Tibial artery (tissue), 4 donors: ENCODE results near the gene ARGLU1.

Experiments
- DNase-seq, 2 donors: peaks; one replicate each; pipeline ENCODE4 v3.0.0-alpha.2; 2019
- H3K27ac ChIP-seq, 2 donors: fragments of 200-600 bp; sonication (generic) in 1 of 2; 1 replicate in 1 of 2; 2 replicates in 1 of 2; pipeline ENCODE4 v1.5.1; 2018 to 2019; ENCODE audit warnings: mild to moderate bottlenecking in 1 of 2
- H3K27me3 ChIP-seq, 2 donors: fragments of 200-600 bp; sonication (generic) in 1 of 2; one replicate each; pipeline versions ENCODE4 v1.5.1 to v1.6.0; 2016 to 2019
- H3K36me3 ChIP-seq, 3 donors: fragments of 200-600 bp; sonication (generic) in 2 of 3; one replicate each; pipeline ENCODE4 v1.5.1; 2016 to 2019; ENCODE audit warnings: mild to moderate bottlenecking in 2 of 3
- H3K4me1 ChIP-seq, 4 donors: fragments of 200-600 bp; sonication (generic) in 2 of 4; 1 replicate in 3 of 4; 2 replicates in 1 of 4; pipeline ENCODE4 v1.5.1; 2016 to 2019
- H3K4me3 ChIP-seq, 2 donors: fragments of 200-600 bp; sonication (generic) in 1 of 2; 1 replicate in 1 of 2; 2 replicates in 1 of 2; pipeline ENCODE4 v1.5.1; 2018 to 2019; ENCODE audit warnings: mild to moderate bottlenecking in 2 of 2
- H3K9me3 ChIP-seq, 3 donors: fragments of 200-600 bp; sonication (generic) in 1 of 3; one replicate each; pipeline ENCODE4 v1.5.1; 2016 to 2019
- CTCF ChIP-seq, 2 experiments: fragments of 200-600 bp in 1 of 2; fragments of 450-650 bp in 1 of 2; IDR thresholded peaks; one replicate each; pipeline ENCODE4 v1.5.1; 2017 to 2019; ENCODE audit warnings: antibody characterized with exemption in 2 of 2, mild to moderate bottlenecking in 1 of 2, moderate library complexity in 1 of 2
- intact Hi-C: fragments of 100-400 bp; cut with DNase I; formaldehyde crosslinking; loops from one replicate; pipeline ENCODE4 v1.15.0; 2023; ENCODE audit warnings: low total_unique reads

The ARGLU1 gene

GRCh38 chr13:106492588-106493475 is 75.1 kb downstream of the ARGLU1 start:
- no peak overlapping the region for H3K27ac ChIP-seq
- DNase-seq: no peak
- H3K36me3 ChIP-seq: peaks cover 21 to 29% (median 24%) of the 10 kb centered on the region in 3 donors
- H3K4me3 ChIP-seq: no peak overlapping the region
- intact Hi-C loops: no loop called here
- no peaks in the 10 kb centered on the region for H3K9me3 ChIP-seq
- no peaks in the 10 kb centered on the region for H3K27me3 ChIP-seq
- no peak for TF ChIP-seq CTCF (IDR thresholded peaks at IDR 0.05)
- peaks cover 0 to 3% (median 1%) of the 10 kb centered on the region in 4 donors for H3K4me1 ChIP-seq

GRCh38 chr13:106491928-106492587 is 75.9 kb downstream of the ARGLU1 start:
- Histone ChIP-seq H3K27ac (no peak overlapping the region), H3K9me3 (no peaks in the 10 kb centered on the region), H3K36me3 (peaks cover 21 to 29% (median 24%) of the 10 kb centered on the region in 3 donors), H3K27me3 (no peaks in the 10 kb centered on the region), H3K4me1 (no peaks in the 10 kb centered on the region), H3K4me3 (no peak overlapping the region)
- no peak for DNase-seq
- intact Hi-C loops: no loop called here
- no peak for TF ChIP-seq CTCF (IDR thresholded peaks at IDR 0.05)
